Measurements from ENCODE around the gene NINJ1.

Gene NINJ1

GRCh38 chr9:93133681-93134014, 403 bp downstream of the NINJ1 start:
- peak; percentile 37 to 43 (median 43) for DNase-seq (ENCODE audit: low read depth in 2 of 3, low spot score in 2 of 3)

GRCh38 chr9:93132946-93133680, 938 bp downstream of the NINJ1 start:
- DNase-seq (ENCODE audit: low read depth in 2 of 3, low spot score in 2 of 3), result no peak

DNA sequence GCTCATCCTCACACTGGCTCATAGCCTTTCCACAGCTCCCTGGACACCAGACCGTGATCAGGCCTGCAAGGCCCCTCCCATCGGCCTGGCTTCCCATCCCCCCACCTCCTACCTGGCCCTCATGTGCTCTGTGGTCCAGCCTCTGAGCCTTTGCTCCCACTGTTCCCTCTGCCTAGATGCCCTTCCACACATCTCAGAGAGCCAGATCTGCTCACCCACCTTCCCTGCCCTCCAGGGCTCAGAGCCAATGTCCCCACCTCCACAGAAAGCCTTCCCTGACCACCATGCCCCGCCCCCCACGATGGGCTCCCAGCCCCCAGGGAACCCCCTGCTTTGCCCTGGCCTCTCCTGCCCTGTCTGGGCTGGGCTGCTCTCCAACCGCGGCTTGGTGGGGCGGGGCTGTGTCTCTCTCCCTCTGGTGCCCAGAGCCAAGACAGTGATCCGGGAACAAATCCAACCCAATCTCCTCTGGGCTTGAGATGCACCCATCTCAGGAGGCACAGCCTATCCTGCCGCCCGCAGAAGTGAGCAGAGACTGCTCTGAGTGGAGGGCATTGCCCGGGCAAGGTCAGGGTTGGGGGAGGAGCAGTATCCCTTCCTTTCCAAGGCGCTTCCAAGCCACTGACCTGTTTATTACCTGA, 1.6 kb downstream of the NINJ1 start:
- no peak for DNase-seq (ENCODE audit: low read depth in 2 of 3, low spot score in 2 of 3)

- DNase-seq (ENCODE audit: low read depth in 2 of 3, low spot score in 2 of 3), result no peak
These were observed 2.3 kb downstream of the NINJ1 start for GRCh38 chr9:93131599-93132286.

DNA sequence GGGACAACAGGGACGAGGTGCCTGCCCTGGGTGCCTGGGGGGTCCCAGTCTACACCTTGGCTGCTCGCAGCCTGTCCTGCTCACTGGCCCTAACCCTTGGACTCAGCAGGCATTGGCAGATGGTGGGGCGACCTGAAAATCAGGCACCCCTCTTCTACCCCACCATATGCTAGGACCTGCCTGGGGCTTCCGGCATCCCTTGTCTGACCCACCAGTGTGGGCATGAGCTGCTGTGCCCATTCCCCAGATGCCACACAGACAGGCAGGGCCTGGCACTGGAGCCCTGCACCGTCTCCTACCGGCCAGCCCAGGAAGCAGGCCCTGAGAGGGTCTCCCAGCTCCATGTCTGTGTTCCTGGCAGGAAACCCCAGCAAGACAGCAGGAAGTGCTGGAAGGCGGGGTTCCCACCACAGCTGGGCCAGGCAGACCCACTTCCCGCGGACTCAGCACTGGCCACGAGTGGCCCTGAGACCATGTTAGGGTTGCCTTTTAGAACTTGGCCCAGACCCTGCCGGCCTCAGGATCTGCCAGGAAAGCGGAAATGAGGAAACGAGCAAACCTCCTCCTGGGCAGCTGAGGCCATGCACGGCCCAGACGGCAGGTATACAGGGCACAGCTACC, 3.1 kb downstream of the NINJ1 start:
- DNase-seq (ENCODE audit: low read depth in 2 of 3, low spot score in 2 of 3), result no peak

GRCh38 chr9:93129691-93130500, 4.2 kb downstream of the NINJ1 start:
- no peak for DNase-seq (ENCODE audit: low read depth in 2 of 3, low spot score in 2 of 3)

DNA sequence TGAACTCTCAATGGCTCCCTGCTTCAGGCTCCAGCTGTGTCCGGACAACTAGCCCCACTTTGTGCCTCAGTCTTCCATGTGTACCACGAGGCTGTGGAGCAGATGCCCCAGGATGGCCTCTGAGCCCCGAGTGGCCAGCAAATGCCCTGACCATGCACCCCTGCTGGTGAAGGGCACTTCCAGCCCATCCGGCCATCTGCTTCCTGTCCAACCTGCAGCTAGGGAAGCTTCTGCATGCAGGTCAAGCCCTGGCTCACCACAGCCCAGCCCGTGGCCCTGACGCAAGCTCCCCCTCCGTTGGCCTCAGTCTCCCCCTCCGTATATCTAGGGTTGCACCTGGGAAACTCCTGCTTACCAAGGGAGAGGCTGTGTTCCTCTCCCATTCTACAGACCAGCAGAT, 4.8 kb downstream of the NINJ1 start:
- no peak for DNase-seq (ENCODE audit: low read depth in 2 of 3, low spot score in 2 of 3)

DNA sequence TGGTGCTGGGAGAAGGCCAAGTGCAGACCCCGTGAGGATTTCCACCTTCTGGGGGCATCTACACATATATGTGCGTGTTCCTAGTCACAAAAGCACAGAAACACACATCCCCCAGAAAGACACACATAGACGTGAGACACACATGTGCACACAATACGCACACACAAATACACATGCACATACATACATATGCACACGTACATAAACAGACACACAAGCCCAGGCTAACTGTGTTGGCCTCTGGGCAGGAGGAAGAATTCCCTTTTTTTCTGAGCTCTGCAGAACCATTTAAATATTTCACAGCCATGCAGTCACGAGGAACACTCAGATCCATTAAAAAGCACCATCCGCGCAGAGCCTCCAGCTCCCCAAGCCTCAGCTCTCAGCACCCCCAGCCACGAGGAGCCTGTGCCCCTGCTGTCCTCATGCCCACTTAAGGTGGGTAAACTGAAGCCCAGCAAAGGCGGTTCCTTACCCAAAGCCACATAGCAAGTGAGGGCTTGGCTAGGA, 5.3 kb downstream of the NINJ1 start:
- no peak for DNase-seq (ENCODE audit: low read depth in 2 of 3, low spot score in 2 of 3)

- no peak for DNase-seq (ENCODE audit: low read depth in 2 of 3, low spot score in 2 of 3)
These were observed 5.9 kb downstream of the NINJ1 start for GRCh38 chr9:93128011-93128714.

DNA sequence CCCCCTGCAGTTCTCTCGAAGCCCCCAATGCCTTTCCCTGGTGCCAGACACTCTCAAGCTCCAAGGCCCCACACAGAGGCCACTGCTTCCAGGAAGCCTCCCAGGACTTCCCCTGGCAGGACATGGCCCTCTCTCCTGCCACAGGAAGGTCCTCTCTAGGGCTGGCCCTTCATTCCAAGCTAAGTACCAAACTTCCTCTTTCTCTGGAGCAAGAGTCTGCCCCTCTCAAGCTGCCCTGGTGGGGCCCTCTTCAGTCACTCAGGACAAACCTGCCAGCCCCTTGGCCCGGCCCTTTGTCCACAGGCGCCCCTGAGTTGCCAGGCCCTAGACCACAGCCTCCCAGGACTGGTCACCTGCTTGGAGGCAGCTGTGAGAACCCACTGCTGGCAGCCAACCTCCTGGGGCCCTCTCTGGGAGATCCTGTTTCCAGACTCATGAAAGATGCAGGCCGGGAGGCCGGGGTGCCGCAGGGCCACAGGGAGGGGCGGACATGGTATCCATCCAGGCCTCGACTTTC, 6.6 kb downstream of the NINJ1 start:
- DNase-seq (ENCODE audit: low read depth in 2 of 3, low spot score in 2 of 3), result no peak

DNA sequence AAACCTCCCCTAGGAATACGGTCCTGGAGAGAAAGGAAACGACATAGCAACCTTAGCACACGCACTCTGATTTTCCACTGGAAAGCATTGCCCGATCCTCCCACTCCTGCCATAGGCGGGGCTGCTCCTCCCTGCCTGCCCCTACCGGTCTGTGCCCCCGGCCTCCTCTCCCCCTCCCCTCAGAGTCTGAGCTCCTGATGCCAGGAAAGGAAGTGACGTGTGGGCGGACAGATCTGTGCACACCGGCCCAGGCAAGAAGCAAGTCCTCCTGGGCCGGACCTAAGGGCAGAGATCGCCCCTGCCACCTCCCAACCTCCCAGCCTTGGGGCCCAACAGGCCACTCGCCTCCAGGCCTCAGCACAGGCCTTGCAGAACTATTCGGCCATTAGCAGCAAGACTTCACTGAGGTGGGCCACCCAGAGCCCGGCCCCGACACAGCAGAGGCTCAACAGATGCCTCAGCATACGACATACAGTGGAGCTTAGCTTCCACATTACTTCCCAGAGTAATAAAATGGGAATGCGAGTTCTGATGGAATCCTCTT, 7.2 kb downstream of the NINJ1 start:
- DNase-seq (ENCODE audit: low read depth in 2 of 3, low spot score in 2 of 3), result no peak

DNA sequence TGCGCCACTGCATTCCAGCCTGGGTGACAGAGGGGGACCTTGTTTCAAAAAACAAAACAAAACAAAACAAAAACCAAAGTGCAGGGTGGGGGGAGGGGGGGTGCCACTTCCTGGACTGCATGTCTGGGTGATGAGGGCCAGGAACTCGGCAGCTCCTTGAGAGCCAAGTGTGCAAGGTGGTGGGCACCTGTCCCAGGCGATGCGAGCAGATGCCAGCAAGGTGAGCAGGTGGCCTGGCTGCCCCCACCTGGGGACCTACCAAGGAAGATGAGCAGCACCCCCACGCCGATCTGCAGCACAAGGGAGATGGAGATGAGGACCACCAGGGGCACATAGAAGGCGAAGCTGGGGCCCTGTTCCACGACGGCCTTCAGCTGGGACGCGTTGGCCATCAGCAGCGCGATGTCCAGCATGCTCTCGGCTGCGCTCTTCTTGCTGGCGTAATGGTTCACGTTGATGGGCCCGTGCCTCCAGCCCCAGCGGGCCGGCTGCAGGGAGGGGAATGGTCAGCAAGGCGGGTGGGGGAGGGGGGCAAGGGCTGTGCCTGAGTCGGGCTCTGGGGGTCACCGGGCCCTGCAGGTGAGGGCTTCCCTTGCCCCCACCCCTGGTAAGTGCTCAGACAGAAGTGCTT, 7.8 kb downstream of the NINJ1 start:
- DNase-seq (ENCODE audit: low read depth in 2 of 3, low spot score in 2 of 3), result no peak

DNA sequence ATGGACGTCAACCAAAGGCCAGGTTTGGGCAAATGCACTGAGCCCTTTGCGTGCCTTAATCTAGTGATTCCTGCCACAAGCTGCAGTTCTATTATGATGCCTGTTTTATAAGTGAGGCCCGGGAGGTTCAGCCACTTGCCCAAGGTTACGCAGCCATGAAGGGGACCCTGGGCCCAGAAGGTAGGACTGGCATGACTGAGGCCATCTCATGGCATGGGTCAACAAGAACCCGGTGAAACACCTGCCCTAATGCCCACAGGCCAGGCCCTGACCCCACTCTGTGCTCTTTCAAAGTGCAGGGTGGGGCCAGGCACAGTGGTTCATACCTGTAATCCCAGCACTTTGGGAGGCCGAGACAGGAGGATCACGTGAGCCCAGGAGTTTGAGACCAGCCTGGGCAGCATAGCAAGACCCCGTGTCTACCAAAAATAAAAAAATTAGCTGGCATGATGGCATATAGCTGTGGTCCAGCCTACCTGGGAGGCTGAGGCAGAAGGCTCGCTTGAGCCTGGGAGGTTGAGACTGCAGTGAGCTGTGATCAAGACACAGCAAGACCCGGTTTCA, 8.6 kb downstream of the NINJ1 start:
- no peak for DNase-seq (ENCODE audit: low read depth in 2 of 3, low spot score in 2 of 3)

GRCh38 chr9:93124793-93125192, 9.3 kb downstream of the NINJ1 start:
- no peak for DNase-seq (ENCODE audit: low read depth in 2 of 3, low spot score in 2 of 3)

DNA sequence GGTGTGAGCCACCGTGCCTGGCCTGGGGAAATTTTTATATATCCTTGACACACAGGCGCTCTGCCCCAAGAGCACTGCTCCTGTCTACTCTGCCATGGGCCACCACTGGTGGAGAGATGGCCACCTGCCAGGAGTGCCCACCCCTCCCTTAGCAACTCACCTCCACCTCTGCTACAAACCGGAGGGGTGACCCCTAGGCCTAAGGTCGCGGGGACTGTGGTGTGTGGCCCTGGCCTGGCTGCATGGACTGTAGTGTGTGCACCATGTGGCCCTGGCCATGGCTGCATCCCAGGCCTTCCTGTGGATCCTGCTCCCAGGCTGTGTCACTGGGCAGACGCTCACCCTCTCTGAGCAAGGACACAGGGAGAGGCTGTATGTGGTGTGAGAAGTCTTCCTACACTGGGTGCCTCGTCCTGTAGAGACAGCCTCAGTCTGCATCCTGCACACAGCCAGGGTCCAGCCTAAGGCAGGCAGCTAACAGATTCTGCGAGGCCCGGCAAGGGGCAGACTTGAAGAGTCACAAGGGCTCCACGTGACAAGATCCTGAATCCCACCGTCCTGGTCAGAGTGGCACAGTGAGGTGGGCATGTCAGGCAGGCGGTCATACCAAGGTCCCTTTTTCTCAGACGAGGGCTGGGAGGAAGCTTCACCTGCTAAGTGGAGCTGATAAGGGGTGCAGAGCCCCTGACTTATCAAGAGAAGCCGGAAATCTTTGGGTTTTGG, 10.3 kb downstream of the NINJ1 start:
- no peak for DNase-seq (ENCODE audit: low read depth in 2 of 3, low spot score in 2 of 3)

GRCh38 chr9:93122721-93123221, 11.3 kb downstream of the NINJ1 start:
- DNase-seq (ENCODE audit: low read depth in 2 of 3, low spot score in 2 of 3), result no peak

DNA sequence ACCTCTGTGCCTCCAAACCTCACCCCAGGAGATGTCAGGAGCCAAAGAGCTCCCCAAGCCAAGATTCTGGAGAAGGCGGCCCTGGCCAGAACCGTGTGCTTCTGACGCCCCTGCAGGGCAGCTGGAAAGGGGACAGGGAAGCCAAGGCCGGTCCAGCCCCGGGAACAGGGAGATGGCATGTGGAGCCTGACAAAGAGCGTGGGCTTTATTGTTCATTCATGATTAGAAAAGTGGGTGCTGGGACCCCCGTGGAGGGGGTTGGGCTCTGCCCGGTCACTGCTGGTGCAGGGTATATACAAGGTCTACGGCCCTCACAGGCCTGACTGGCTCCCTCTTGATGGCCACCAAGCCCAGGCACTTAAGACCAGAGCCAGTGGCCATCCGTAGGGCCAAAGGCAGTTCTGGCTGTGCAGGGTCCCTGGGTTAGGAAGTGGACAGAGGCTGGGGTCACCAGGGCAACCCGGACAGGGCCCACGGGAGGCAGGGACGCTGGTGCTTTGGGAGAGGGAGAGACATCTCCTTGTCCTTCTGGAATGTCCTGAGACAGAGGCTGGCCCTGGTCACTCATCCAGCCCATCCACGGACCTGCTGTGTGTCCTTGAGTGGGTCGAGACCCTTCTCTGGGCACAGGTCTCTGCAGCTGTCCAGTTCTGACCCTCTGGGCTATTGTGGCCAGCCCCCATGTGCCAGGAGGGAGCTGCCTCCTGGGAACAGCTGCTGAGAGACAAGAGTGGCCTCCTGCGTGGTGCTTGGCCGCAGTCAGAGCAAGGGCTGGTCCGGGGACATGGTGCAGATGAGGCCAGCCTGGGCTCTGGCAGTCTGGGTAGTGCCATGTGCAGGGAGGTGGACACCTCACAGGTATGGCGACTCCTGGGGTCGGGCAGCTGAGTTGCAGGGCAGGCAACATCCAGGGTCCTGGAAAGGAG, 12.5 kb downstream of the NINJ1 start:
- DNase-seq (ENCODE audit: low read depth in 2 of 3, low spot score in 2 of 3), result no peak

Measured in activated CD8-positive, alpha-beta memory T cell treated with anti-CD3 and anti-CD28 coated beads for 48 hours (primary cell).